ENCODE data around the gene GAB1. TPM values are rescaled to one million over a fixed set of nuclear protein-coding genes. Genes with fewer than 3 reads are reported as not detected.

Gene GAB1
- total RNA-seq, 1 donor from 2014 or later: 64.8 TPM

DNA sequence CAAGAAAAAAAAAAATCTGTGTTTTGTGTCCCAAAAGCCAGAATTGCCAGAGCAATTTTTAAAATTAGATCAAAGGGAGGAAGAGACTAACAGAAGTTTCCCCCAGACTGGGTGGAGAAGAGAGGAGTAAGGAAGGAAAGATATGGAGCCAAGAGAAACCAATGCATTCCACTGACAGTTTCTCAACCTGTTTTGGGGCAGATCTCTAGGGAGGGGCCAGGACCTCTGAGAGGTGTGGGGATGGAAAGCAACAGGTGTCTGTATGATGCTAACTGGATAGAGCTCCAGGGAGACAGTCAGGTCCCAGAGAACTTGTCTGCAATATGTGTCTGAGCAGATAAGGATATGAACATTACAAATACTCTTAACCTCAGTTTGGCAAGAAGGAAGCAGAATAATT lies 22.7 kb upstream of the GAB1 start:
- Histone ChIP-seq H3K27ac (no peak overlapping the region), H3K4me1 (no peaks in the 10 kb centered on the region), H3K27me3 (no peaks in the 10 kb centered on the region), H3K9me3 (no peaks in the 10 kb centered on the region), H3K4me3 (no peak overlapping the region), H3K36me3 (no peaks in the 10 kb centered on the region)
- DNase-seq (no peak), ATAC-seq (no peak)
- intact Hi-C loops (cut with DNase I): no loop called here
- TF ChIP-seq, protein P1, sequence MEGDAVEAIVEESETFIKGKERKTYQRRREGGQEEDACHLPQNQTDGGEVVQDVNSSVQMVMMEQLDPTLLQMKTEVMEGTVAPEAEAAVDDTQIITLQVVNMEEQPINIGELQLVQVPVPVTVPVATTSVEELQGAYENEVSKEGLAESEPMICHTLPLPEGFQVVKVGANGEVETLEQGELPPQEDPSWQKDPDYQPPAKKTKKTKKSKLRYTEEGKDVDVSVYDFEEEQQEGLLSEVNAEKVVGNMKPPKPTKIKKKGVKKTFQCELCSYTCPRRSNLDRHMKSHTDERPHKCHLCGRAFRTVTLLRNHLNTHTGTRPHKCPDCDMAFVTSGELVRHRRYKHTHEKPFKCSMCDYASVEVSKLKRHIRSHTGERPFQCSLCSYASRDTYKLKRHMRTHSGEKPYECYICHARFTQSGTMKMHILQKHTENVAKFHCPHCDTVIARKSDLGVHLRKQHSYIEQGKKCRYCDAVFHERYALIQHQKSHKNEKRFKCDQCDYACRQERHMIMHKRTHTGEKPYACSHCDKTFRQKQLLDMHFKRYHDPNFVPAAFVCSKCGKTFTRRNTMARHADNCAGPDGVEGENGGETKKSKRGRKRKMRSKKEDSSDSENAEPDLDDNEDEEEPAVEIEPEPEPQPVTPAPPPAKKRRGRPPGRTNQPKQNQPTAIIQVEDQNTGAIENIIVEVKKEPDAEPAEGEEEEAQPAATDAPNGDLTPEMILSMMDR (IDR thresholded peaks at IDR 0.05): no peak

DNA sequence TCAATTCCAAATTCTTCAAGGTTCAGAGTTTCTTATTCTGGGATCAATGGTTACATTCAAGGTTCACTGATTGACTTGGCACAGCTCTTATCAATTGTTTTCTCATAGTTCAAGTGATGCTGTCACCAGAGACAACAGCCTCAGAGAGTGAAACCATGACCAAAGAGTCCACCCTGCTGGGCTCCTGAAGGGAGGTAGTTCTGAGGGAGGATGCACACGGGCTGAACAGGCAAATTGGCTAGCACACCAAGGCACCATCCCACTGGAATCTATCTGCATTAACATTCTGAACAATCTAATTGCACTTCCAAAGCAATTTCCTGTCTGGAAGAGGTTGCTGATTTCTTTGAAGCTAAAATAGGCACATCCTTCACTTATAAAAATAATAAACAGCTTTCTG lies 16.6 kb upstream of the GAB1 start:
- Histone ChIP-seq H3K27me3 (no peaks in the 10 kb centered on the region), H3K4me3 (no peak overlapping the region), H3K36me3 (no peaks in the 10 kb centered on the region), H3K9me3 (no peaks in the 10 kb centered on the region), H3K27ac (no peak overlapping the region), H3K4me1 (no peaks in the 10 kb centered on the region)
- intact Hi-C loops (cut with DNase I): no loop called here
- TF ChIP-seq, protein P1 (IDR thresholded peaks at IDR 0.05): no peak
- DNase-seq (no peak), ATAC-seq (no peak)

DNA sequence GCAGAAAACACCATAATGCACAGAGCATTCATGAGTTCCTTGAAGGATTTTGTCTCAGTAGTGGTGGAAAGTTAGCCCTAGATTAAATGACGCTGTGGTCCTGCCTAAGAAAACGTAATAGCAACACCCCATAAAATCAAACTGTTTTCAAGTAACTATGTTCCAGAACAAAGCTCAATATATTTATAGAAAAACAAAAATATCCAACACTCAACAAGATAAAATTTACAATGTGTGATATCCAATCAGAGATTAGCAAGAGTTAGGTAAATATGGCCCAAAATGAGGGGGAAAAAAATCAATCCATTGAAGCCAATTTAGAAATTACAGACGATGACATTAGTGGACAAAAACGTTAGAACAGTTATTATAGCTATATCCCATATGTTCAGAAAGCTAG lies 9.9 kb upstream of the GAB1 start:
- Histone ChIP-seq H3K27me3 (no peaks in the 10 kb centered on the region), H3K9me3 (no peaks in the 10 kb centered on the region), H3K36me3 (no peaks in the 10 kb centered on the region), H3K27ac (no peak overlapping the region), H3K4me1 (no peaks in the 10 kb centered on the region), H3K4me3 (no peak overlapping the region)
- DNase-seq (no peak), ATAC-seq (no peak)
- intact Hi-C loops (cut with DNase I): no loop called here
- TF ChIP-seq, protein P1 (IDR thresholded peaks at IDR 0.05): no peak

DNA sequence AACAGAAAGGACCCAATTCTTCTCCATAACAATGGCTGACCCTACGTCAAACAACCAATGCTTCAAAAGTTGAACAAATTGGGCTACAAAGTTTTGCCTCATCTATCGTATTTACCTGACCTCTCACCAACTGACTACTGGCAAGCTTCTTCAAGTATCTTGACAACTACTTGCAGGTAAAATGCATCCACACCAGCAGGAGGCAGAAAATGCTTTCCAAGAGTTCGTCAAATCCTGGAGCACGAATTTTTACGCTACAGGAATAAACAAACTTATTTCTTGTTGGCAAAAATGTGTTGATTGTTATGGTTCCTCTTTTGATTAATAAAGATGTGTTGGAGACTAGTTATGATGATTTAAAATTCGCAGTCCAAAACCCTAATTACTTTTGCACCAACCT lies 6.7 kb upstream of the GAB1 start:
- DNase-seq: no peak
- no peak for ATAC-seq
- Histone ChIP-seq H3K36me3 (no peaks in the 10 kb centered on the region), H3K27me3 (no peaks in the 10 kb centered on the region), H3K27ac (no peak overlapping the region), H3K4me1 (no peaks in the 10 kb centered on the region), H3K4me3 (no peak overlapping the region), H3K9me3 (no peaks in the 10 kb centered on the region)
- TF ChIP-seq, protein P1 (IDR thresholded peaks at IDR 0.05): no peak
- intact Hi-C loops (cut with DNase I): no loop called here

DNA sequence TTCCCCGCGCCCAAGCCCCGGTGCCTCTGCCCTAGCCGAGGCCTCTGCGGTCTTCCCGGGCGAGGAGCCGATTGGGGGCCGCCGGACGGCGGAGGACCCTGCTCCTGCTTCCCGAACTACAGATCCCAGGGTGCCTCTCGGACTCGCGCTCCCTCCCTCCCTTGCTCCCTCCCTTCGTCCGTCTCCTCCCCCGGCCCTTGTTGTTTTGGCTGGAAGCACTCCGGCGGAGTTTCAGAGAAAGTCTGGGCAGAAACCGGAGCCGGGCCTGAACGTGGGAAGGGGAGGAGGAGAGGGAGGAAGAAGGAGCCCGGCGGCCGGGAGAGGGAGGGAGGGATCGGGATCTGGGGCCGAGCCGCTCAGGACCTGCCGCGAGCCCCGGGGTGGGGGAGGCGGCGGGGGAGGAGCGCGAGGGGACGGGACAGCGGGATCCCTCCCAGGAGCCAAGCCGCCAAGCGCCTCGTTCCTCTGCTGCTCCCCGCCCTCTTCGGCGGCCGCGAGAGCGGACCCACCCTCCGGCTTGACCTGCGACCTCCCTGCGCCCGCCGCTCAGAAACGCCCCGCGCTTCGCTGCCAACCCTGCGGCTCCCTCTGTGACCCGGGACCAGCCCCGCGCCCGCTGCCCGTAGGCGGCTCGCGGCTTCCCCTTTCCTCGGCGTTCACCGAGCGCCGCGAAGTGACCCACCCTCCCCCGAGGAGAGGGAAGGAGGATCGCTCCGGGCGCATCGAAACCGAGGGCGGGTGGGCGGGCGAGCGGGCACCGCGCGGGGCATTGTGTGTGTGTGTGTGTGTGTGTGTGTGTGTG lies 496 bp upstream of the GAB1 start:
- peak overlapping the region; percentile 92 for H3K4me3 ChIP-seq
- TF ChIP-seq, protein P1 (IDR thresholded peaks at IDR 0.05): no peak
- no peaks in the 10 kb centered on the region for H3K27me3 ChIP-seq
- no peaks in the 10 kb centered on the region for H3K36me3 ChIP-seq
- H3K4me1 ChIP-seq: peaks cover 6% of the 10 kb centered on the region
- intact Hi-C loops (cut with DNase I): no loop called here
- H3K27ac ChIP-seq: peak overlapping the region; percentile 92
- H3K9me3 ChIP-seq: no peaks in the 10 kb centered on the region
- peak; percentile 96 for DNase-seq
- peak; percentile 90 for ATAC-seq
